Endometrial microvascular endothelial cells (primary cell): ENCODE measurements around the gene ADGRL1. TPM values are rescaled to one million over a fixed set of nuclear protein-coding genes. Genes with fewer than 3 reads are reported as not detected.

Experiments used
- in situ Hi-C: cut with HindIII; loops from 2 replicates; pipeline ENCODE4 v1.10.0; 2017; ENCODE audit warnings: low sequenced_read_pairs, low pct_unique_long_range_greater_than_20kb; ENCODE audit errors: inconsistent ontology term
- total RNA-seq: library from RNA; depleted of rRNA; stranded (reverse); fragments of >200 nt; gene quantifications from one replicate; pipeline ENCODE4 v1.2.3, GENCODE V29; 2015; ENCODE audit errors: inconsistent ontology term

The ADGRL1 gene
- total RNA-seq, 1 donor from 2014 or later, result 0.09 TPM

GRCh38 chr19:14120497-14120780 lies 85.5 kb downstream of the ADGRL1 start:
- in situ Hi-C loops, result no loop called here

- in situ Hi-C loops, result no loop called here
Measured at GRCh38 chr19:14119644-14120496, 86.1 kb downstream of the ADGRL1 start.

- in situ Hi-C loops, result no loop called here
Measured at GRCh38 chr19:14119146-14119545, 86.8 kb downstream of the ADGRL1 start.

GRCh38 chr19:14118165-14119051 lies 87.6 kb downstream of the ADGRL1 start:
- in situ Hi-C loops, result no loop called here

GRCh38 chr19:14117668-14118164 lies 88.3 kb downstream of the ADGRL1 start, which contains the start of gene PRKACA:
Gene PRKACA, minus strand, starts transcription at chr19:14117762. Its CDS starts 215 bp downstream, at chr19:14117547.
- in situ Hi-C loops, result no loop called here

- in situ Hi-C loops, result no loop called here
Measured at GRCh38 chr19:14116918-14117578, 88.9 kb downstream of the ADGRL1 start.

- in situ Hi-C loops, result no loop called here
Measured at GRCh38 chr19:14116525-14116917, 89.4 kb downstream of the ADGRL1 start.

- in situ Hi-C loops, result no loop called here
Measured at GRCh38 chr19:14115756-14116155, 90.2 kb downstream of the ADGRL1 start.

- in situ Hi-C loops, result no loop called here
Measured at GRCh38 chr19:14114854-14115253, 91.1 kb downstream of the ADGRL1 start.

GRCh38 chr19:14114439-14114838 lies 91.5 kb downstream of the ADGRL1 start:
- in situ Hi-C loops, result no loop called here

GRCh38 chr19:14113762-14114414 lies 92.1 kb downstream of the ADGRL1 start:
- in situ Hi-C loops, result no loop called here

GRCh38 chr19:14112809-14113385 lies 93.1 kb downstream of the ADGRL1 start:
- in situ Hi-C loops, result no loop called here

- in situ Hi-C loops, result no loop called here
Measured at GRCh38 chr19:14112051-14112808, 93.7 kb downstream of the ADGRL1 start.

GRCh38 chr19:14111486-14111885 lies 94.5 kb downstream of the ADGRL1 start:
- in situ Hi-C loops, result no loop called here

GRCh38 chr19:14110650-14111049 lies 95.3 kb downstream of the ADGRL1 start:
- in situ Hi-C loops, result no loop called here

- in situ Hi-C loops, result no loop called here
Measured at GRCh38 chr19:14107581-14108461, 98.1 kb downstream of the ADGRL1 start.

GRCh38 chr19:14106840-14107239 lies 99.1 kb downstream of the ADGRL1 start:
- in situ Hi-C loops, result no loop called here
